H1 (cell line): ENCODE data around the gene POU3F1. TPM values are rescaled to one million over a fixed set of nuclear protein-coding genes. Genes with fewer than 3 reads are reported as not detected.

Experiments
- CTCF ChIA-PET: fragments of 300-600 bp; sonication (Branson Sonifier 250); formaldehyde crosslinking; loops from one replicate; lab custom pipeline; 2021; ENCODE audit not compliant: partially characterized antibody; lab: Charles Lee
- POLR2A ChIA-PET: fragments of 300-600 bp; sonication (Branson Sonifier 250); formaldehyde crosslinking; loops from one replicate; lab custom pipeline; 2021; ENCODE audit warnings: inconsistent platforms; ENCODE audit not compliant: partially characterized antibody; lab: Charles Lee
- DNase-seq, 2 experiments: peaks; one replicate each; pipeline versions ENCODE4 v3.0.0 to v3.0.0-alpha.2; 2010 to 2022; ENCODE audit warnings: low spot score in 2 of 2, low read depth in 1 of 2, mixed read lengths in 1 of 2
- FAIRE-seq: peaks from 2 replicates; lab custom pipeline; 2011; peaks lifted over from hg19 to GRCh38; lab: Jason Lieb, UNC
- H2AFZ ChIP-seq: 2 replicates; pipeline ENCODE4 v1.8.1; 2012; ENCODE audit warnings: low read length, inconsistent platforms
- H2AK5ac ChIP-seq: 2 replicates; pipeline ENCODE4 v1.6.1; 2013; ENCODE audit warnings: low read depth, low read length
- H2BK120ac ChIP-seq: replicated peaks from 2 replicates; pipeline ENCODE3; 2013; ENCODE audit warnings: low read depth, low read length, inconsistent platforms
- H2BK12ac ChIP-seq: 2 replicates; pipeline ENCODE4 v1.6.1; 2013; ENCODE audit warnings: low read depth, low read length
- H2BK15ac ChIP-seq: 2 replicates; pipeline ENCODE4 v1.6.1; 2013; ENCODE audit warnings: low read length
- H2BK20ac ChIP-seq: 2 replicates; pipeline ENCODE4 v1.6.1; 2013; ENCODE audit warnings: low read length
- H2BK5ac ChIP-seq: 2 replicates; pipeline ENCODE4 v1.6.1; 2013; ENCODE audit warnings: low read depth, low read length
- H3K14ac ChIP-seq: 2 replicates; pipeline ENCODE4 v1.6.1; 2013; ENCODE audit warnings: inconsistent platforms; ENCODE audit not compliant: insufficient read length
- H3K18ac ChIP-seq: 2 replicates; pipeline ENCODE4 v1.6.1; 2013; ENCODE audit warnings: low read length; ENCODE audit errors: extremely low read depth
- H3K23ac ChIP-seq: 2 replicates; pipeline ENCODE4 v1.6.1; 2013; ENCODE audit warnings: inconsistent platforms; ENCODE audit not compliant: insufficient read length
- H3K23me2 ChIP-seq: 2 replicates; pipeline ENCODE4 v1.6.1; 2013; ENCODE audit warnings: low read depth, low read length
- H3K27ac ChIP-seq: 2 replicates; pipeline ENCODE4 v1.6.1; 2011; ENCODE audit warnings: low read depth, low read length, inconsistent platforms
- H3K27me3 ChIP-seq, 4 experiments: replicated peaks in 1 of 4; 1 replicate in 1 of 4; 2 replicates in 3 of 4; pipeline versions ENCODE4 v1.6.1 to v1.8.1; 2011 to 2013; ENCODE audit warnings: low read length in 3 of 4, mild to moderate bottlenecking in 3 of 4, inconsistent platforms in 2 of 4, mixed read lengths in 2 of 4, moderate library complexity in 1 of 4; ENCODE audit not compliant: control insufficient read depth in 3 of 4, insufficient read depth in 3 of 4; ENCODE audit errors: extremely low read depth in 1 of 4
- H3K36me3 ChIP-seq, 4 experiments: 2 replicates each; pipeline versions ENCODE4 v1.6.1 to v1.8.1; 2011 to 2013; ENCODE audit warnings: mild to moderate bottlenecking in 4 of 4, low read length in 3 of 4, moderate library complexity in 2 of 4, control low read depth in 1 of 4, inconsistent platforms in 1 of 4; ENCODE audit not compliant: insufficient read depth in 4 of 4, control insufficient read depth in 2 of 4
- H3K4ac ChIP-seq: replicated peaks from 2 replicates; pipeline ENCODE3; 2013; ENCODE audit warnings: low read length, low read depth, mixed read lengths, inconsistent platforms; ENCODE audit not compliant: insufficient read length
- H3K4me1 ChIP-seq, 4 experiments: replicated peaks in 1 of 4; 1 replicate in 1 of 4; 2 replicates in 3 of 4; pipeline versions ENCODE4 v1.6.1 to v1.8.1; 2011 to 2013; ENCODE audit warnings: low read length in 3 of 4, inconsistent platforms in 2 of 4, mixed read lengths in 1 of 4; ENCODE audit not compliant: insufficient read depth in 4 of 4, control insufficient read depth in 3 of 4
- H3K4me2 ChIP-seq, 2 experiments: 2 replicates each; pipeline versions ENCODE4 v1.6.1 to v1.8.1; 2011 to 2013; ENCODE audit warnings: low read depth in 2 of 2, low read length in 2 of 2, control low read depth in 1 of 2, inconsistent platforms in 1 of 2, mild to moderate bottlenecking in 1 of 2; ENCODE audit not compliant: insufficient read depth in 1 of 2
- H3K4me3 ChIP-seq, 4 experiments: fragments of 200-600, 300-600 bp in 1 of 4; sonication (generic), shearing (Covaris generic), sonication (Bioruptor Twin) in 1 of 4; 2 replicates each; pipeline versions ENCODE4 v1.5.1 to v1.8.1; 2011 to 2016; ENCODE audit warnings: low read length in 4 of 4, low read depth in 3 of 4, control low read depth in 2 of 4, inconsistent platforms in 2 of 4, mild to moderate bottlenecking in 2 of 4, mixed read lengths in 1 of 4, moderate library complexity in 1 of 4; ENCODE audit not compliant: insufficient read depth in 2 of 4; ENCODE audit errors: extremely low read depth in 1 of 4
- H3K56ac ChIP-seq: replicated peaks from 2 replicates; pipeline ENCODE3; 2013; ENCODE audit warnings: low read depth, mild to moderate bottlenecking, mixed read lengths, low read length, inconsistent platforms; ENCODE audit not compliant: insufficient read length
- H3K79me1 ChIP-seq: 2 replicates; pipeline ENCODE4 v1.6.1; 2013; ENCODE audit warnings: low read depth, low read length, control low read depth
- H3K79me2 ChIP-seq, 2 experiments: 2 replicates each; pipeline versions ENCODE4 v1.6.1 to v1.8.1; 2012 to 2013; ENCODE audit warnings: low read length in 2 of 2, mild to moderate bottlenecking in 2 of 2, inconsistent platforms in 1 of 2; ENCODE audit not compliant: insufficient read depth in 2 of 2, control insufficient read depth in 1 of 2
- H3K9ac ChIP-seq, 4 experiments: replicated peaks in 1 of 4; 1 replicate in 1 of 4; 2 replicates in 3 of 4; pipeline versions ENCODE4 v1.6.1 to v1.8.1; 2011 to 2013; ENCODE audit warnings: low read depth in 3 of 4, low read length in 3 of 4, control low read depth in 2 of 4, mild to moderate bottlenecking in 2 of 4, moderate library complexity in 2 of 4, inconsistent platforms in 1 of 4; ENCODE audit errors: extremely low read depth in 1 of 4
- H3K9me3 ChIP-seq, 2 experiments: 2 replicates each; pipeline versions ENCODE4 v1.6.1 to v1.8.1; 2012 to 2013; ENCODE audit warnings: mild to moderate bottlenecking in 2 of 2, moderate library complexity in 2 of 2, control low read depth in 1 of 2, inconsistent platforms in 1 of 2, low read depth in 1 of 2, low read length in 1 of 2, mixed read lengths in 1 of 2; ENCODE audit not compliant: insufficient read depth in 2 of 2
- H4K20me1 ChIP-seq, 2 experiments: replicated peaks in 1 of 2; 2 replicates each; pipeline versions ENCODE3 to v1.8.1; 2011 to 2013; ENCODE audit warnings: inconsistent platforms in 2 of 2, low read length in 2 of 2, mild to moderate bottlenecking in 1 of 2; ENCODE audit not compliant: insufficient read depth in 2 of 2, control insufficient read depth in 1 of 2
- H4K5ac ChIP-seq: 2 replicates; pipeline ENCODE4 v1.6.1; 2013; ENCODE audit warnings: low read length, low read depth, mixed read lengths, inconsistent platforms; ENCODE audit not compliant: insufficient read length
- H4K8ac ChIP-seq: 2 replicates; pipeline ENCODE4 v1.8.0; 2013; ENCODE audit warnings: mild to moderate bottlenecking, moderate library complexity, low read length, inconsistent platforms; ENCODE audit not compliant: insufficient read depth; ENCODE audit errors: extremely low read depth
- H4K91ac ChIP-seq: replicated peaks from 2 replicates; pipeline ENCODE3; 2013; ENCODE audit warnings: low read length, mixed read lengths, inconsistent platforms; ENCODE audit not compliant: insufficient read length
- CREB1 ChIP-seq: IDR thresholded peaks from 2 replicates; pipeline ENCODE4 v1.6.1; 2012; ENCODE audit warnings: inconsistent platforms
- HDAC2 ChIP-seq, 2 experiments: fragments of 300-600 bp in 1 of 2; sonication (generic) in 1 of 2; IDR thresholded peaks; 2 replicates each; pipeline ENCODE4 v1.6.1; 2011 to 2012; ENCODE audit warnings: low read depth in 2 of 2, low read length in 2 of 2, mild to moderate bottlenecking in 2 of 2, moderate library complexity in 2 of 2, borderline replicate concordance in 1 of 2, inconsistent platforms in 1 of 2
- KDM1A ChIP-seq: fragments of 200-600, 300-600 bp; sonication (generic); IDR thresholded peaks from 2 replicates; pipeline ENCODE4 v1.7.1; 2016; ENCODE audit warnings: mild to moderate bottlenecking, low read length, borderline replicate concordance
- MAFK ChIP-seq: IDR thresholded peaks from 2 replicates; pipeline ENCODE4 v1.6.1; 2012; ENCODE audit warnings: low read depth, mild to moderate bottlenecking, improper control_type of control experiment, low read length
- RNF2 ChIP-seq: fragments of 200-900, 300-1000 bp; sonication (generic); IDR thresholded peaks from 2 replicates; pipeline ENCODE4 v1.7.1; 2016; ENCODE audit warnings: borderline replicate concordance, low read depth, mild to moderate bottlenecking, antibody characterized with exemption, low read length; ENCODE audit not compliant: poor library complexity, severe bottlenecking; ENCODE audit errors: missing control alignments
- SIX5 ChIP-seq: IDR thresholded peaks from 2 replicates; pipeline ENCODE4 v1.6.1; 2011; ENCODE audit warnings: mild to moderate bottlenecking, low read depth, low read length
- SUZ12 ChIP-seq: fragments of 200-600 bp; sonication (generic); IDR thresholded peaks from 2 replicates; pipeline ENCODE4 v1.6.1; 2012; ENCODE audit warnings: mild to moderate bottlenecking, inconsistent platforms, low read length, moderate library complexity, mixed read lengths
- ZNF274 ChIP-seq: IDR thresholded peaks from 2 replicates; pipeline ENCODE4 v1.7.0; 2012; ENCODE audit warnings: low read length, borderline replicate concordance; ENCODE audit errors: extremely low read depth
- WGBS, 2 experiments: shearing (Covaris generic) in 1 of 2; methylation state at CpG; one replicate each; pipeline versions ENCODE4 v1.1.6 to v1.1.7; 2013 to 2015; ENCODE audit warnings: low lambda C conversion rate in 2 of 2, mixed read lengths in 2 of 2, inconsistent platforms in 1 of 2, low coverage in 1 of 2, missing lambda C conversion rate in 1 of 2; ENCODE audit not compliant: insufficient replicate concordance in 2 of 2, insufficient coverage in 1 of 2, insufficient read length in 1 of 2; ENCODE audit errors: extremely low coverage in 1 of 2, missing lambda C conversion rate in 1 of 2; 5-methylcytosine and 5-hydroxymethylcytosine counted together
- polyA plus RNA-seq, 7 experiments: library from polyadenylated mRNA; depleted of rRNA in 3 of 7; stranded (reverse) in 5 of 7; unstranded in 2 of 7; fragments of >200 nt in 5 of 7; fragments of 200-250 nt in 2 of 7; gene quantifications; 1 replicate in 5 of 7; 2 replicates in 1 of 7; 4 replicates in 1 of 7; pipeline versions ENCODE4 v1.2.1 to v1.2.3, GENCODE V29; 2011 to 2013; ENCODE audit warnings: missing spikeins in 2 of 7, mixed read lengths in 2 of 7
- total RNA-seq: library from RNA; stranded (reverse); fragmentation: NEBNext Ultra II Directional; extraction: Animal tissue kit (Norgen Biotek cat#: 25700); gene quantifications from 2 replicates; pipeline ENCODE4 v1.2.1, GENCODE V29; 2021
- TF ChIP-seq, protein P1 (sequence below): IDR thresholded peaks from 2 replicates; pipeline ENCODE4 v1.6.1; 2011; ENCODE audit warnings: low read depth, mild to moderate bottlenecking, low read length; ENCODE audit not compliant: insufficient read depth

The POU3F1 gene
- total and polyA plus RNA-seq, 2 of the 8 experiments (the other 6 are each of a cell fraction or from before 2014, with no cell fraction given), result 4.2 to 10.8 TPM

DNA sequence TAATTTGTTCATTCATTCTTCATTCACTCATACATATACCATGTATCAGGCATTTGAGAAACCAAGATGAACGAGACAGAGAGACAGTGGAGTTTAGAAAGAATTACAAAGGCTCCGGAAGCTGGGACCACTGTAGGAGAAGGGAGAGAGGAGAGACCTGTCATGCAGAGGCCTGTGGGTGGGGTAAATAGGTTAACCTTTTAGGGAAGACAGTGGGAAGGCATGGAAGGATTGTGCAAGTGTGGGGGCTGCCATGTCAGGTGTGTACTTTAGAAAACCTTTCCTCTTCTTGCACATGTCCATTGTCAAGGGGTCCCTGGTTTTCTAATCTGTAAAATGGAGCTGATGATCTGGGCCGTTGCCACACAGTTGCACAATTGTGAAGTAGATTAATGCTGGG lies 44.2 kb upstream of the POU3F1 start:
- no peak overlapping the region for H3K27ac ChIP-seq
- no peak overlapping the region for H2BK5ac ChIP-seq
- H3K4ac ChIP-seq, result no peak overlapping the region
- H3K14ac ChIP-seq, result no peak overlapping the region
- no peak overlapping the region for H3K9ac ChIP-seq
- no peak overlapping the region for H4K8ac ChIP-seq
- H3K79me2 ChIP-seq, result no peaks in the 10 kb centered on the region
- WGBS, 2 experiments, result 94% methylated on average over 3 of the region's 3 CpGs; no CpG with 5 or more reads in 1 of the 2 experiments
- no peak overlapping the region for H2BK12ac ChIP-seq
- no peaks in the 10 kb centered on the region for H3K23me2 ChIP-seq
- no peak overlapping the region for H3K4me2 ChIP-seq
- no peaks in the 10 kb centered on the region for H3K79me1 ChIP-seq
- no peak overlapping the region for H3K56ac ChIP-seq
- H4K20me1 ChIP-seq, result peaks cover 0 to 3% of the 10 kb centered on the region in 2 experiments
- no peaks in the 10 kb centered on the region for H3K36me3 ChIP-seq
- no peak overlapping the region for H3K23ac ChIP-seq
- H3K18ac ChIP-seq, result no peak overlapping the region
- DNase-seq (no peak), FAIRE-seq (no peak)
- no peak overlapping the region for H2BK15ac ChIP-seq
- no peak overlapping the region for H3K4me3 ChIP-seq
- no peak overlapping the region for H2AFZ ChIP-seq
- H3K9me3 ChIP-seq, result no peaks in the 10 kb centered on the region
- H3K27me3 ChIP-seq, result no peaks in the 10 kb centered on the region; a peak in 1 of 7 replicates
- H4K91ac ChIP-seq, result no peak overlapping the region
- H2BK120ac ChIP-seq, result no peak overlapping the region
- no peak for TF ChIP-seq MAFK
- TF ChIP-seq HDAC2 (IDR thresholded peaks at IDR 0.05; ENCODE audit: borderline replicate concordance in 1 of 2, low read depth in 2 of 2, low read length in 2 of 2), result no peak
- TF ChIP-seq, protein P1, sequence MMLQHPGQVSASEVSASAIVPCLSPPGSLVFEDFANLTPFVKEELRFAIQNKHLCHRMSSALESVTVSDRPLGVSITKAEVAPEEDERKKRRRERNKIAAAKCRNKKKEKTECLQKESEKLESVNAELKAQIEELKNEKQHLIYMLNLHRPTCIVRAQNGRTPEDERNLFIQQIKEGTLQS, result no peak
- TF ChIP-seq SIX5, result no peak
- no peak for TF ChIP-seq SUZ12
- TF ChIP-seq KDM1A, result no peak
- TF ChIP-seq CREB1, result no peak
- TF ChIP-seq RNF2, result no peak
- TF ChIP-seq ZNF274, result no peak
- H2AK5ac ChIP-seq, result no peak overlapping the region
- no peak overlapping the region for H4K5ac ChIP-seq
- ChIA-PET CTCF (interaction anchor here (0.5 to 2.5 kb wide), 6 partner anchors 13 to 172 kb away, joined by 3 to 6 read pairs (median 4); no protein-coding TSS in a partner anchor), POLR2A (interaction anchor here (1.7 kb wide), 1 partner anchor 14 kb away, joined by 5 read pairs; no protein-coding TSS in a partner anchor)
- peaks cover 11 to 29% (median 18%) of the 10 kb centered on the region in 4 experiments for H3K4me1 ChIP-seq
- H2BK20ac ChIP-seq, result no peak overlapping the region
